Measurements from ENCODE around the gene SHD. TPM values are rescaled to one million over a fixed set of nuclear protein-coding genes. Genes with fewer than 3 reads are reported as not detected.

Gene SHD
- total RNA-seq, 4 donors from 2014 or later = 7.6 to 51.4 (median 27.5) TPM

- DNase-seq = no peak
- intact Hi-C loops (cut with DNase I; ENCODE audit: low total_unique reads) (no loop called here), in situ Hi-C loops (cut with MboI; ENCODE audit: low pct_ligation_motif_present in 1 of 4, low pct_unique_long_range_greater_than_20kb in 1 of 4, low sequenced_read_pairs in 3 of 4) (no loop called here)
- H3K4me1 ChIP-seq = peaks cover 0 to 3% (median 0%) of the 10 kb centered on the region in 4 donors
- H3K9me3 ChIP-seq = no peaks in the 10 kb centered on the region
- H3K4me3 ChIP-seq = no peak overlapping the region
- H3K27ac ChIP-seq = no peak overlapping the region
- TF ChIP-seq EP300 (IDR thresholded peaks at IDR 0.05; ENCODE audit: low read depth) (no peak), POLR2A (IDR thresholded peaks at IDR 0.05) (no peak), POLR2AphosphoS5 (IDR thresholded peaks at IDR 0.05) (no peak)
- TF ChIP-seq, protein P1, sequence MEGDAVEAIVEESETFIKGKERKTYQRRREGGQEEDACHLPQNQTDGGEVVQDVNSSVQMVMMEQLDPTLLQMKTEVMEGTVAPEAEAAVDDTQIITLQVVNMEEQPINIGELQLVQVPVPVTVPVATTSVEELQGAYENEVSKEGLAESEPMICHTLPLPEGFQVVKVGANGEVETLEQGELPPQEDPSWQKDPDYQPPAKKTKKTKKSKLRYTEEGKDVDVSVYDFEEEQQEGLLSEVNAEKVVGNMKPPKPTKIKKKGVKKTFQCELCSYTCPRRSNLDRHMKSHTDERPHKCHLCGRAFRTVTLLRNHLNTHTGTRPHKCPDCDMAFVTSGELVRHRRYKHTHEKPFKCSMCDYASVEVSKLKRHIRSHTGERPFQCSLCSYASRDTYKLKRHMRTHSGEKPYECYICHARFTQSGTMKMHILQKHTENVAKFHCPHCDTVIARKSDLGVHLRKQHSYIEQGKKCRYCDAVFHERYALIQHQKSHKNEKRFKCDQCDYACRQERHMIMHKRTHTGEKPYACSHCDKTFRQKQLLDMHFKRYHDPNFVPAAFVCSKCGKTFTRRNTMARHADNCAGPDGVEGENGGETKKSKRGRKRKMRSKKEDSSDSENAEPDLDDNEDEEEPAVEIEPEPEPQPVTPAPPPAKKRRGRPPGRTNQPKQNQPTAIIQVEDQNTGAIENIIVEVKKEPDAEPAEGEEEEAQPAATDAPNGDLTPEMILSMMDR (IDR thresholded peaks at IDR 0.05) = no peak
- H3K27me3 ChIP-seq = no peaks in the 10 kb centered on the region
- no peaks in the 10 kb centered on the region for H3K36me3 ChIP-seq
- 92% methylated on average over 2 of the region's 2 CpGs; no CpG with 5 or more reads in 1 of the 2 donors for WGBS, 2 donors (ENCODE audit: low coverage in 1 of 2)
These were observed 40.1 kb downstream of the SHD start for GRCh38 chr19:4319067-4319718.

DNA sequence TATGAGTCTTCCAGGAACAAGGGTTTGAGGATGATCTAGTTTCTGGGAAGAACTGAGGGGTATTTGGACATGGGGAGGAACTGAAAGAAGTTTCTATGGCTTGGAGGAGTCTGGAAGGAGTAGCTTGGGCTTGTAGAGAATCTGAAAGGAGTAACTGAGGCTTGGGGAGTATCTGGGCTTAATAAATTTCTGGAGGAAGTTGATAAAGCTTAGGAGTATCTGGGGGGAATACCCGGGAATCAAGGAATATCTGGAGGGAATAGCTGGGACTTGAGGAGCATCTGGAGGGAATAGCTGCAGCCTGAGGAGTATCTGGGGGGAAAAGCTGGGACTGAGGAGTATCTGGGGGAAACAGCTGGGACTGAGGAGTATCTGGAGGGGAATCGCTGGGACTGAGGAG lies 41.4 kb downstream of the SHD start:
- H3K9me3 ChIP-seq = no peaks in the 10 kb centered on the region
- TF ChIP-seq POLR2A (IDR thresholded peaks at IDR 0.05) (no peak), POLR2AphosphoS5 (IDR thresholded peaks at IDR 0.05) (no peak), EP300 (IDR thresholded peaks at IDR 0.05; ENCODE audit: low read depth) (no peak)
- TF ChIP-seq, protein P1 (IDR thresholded peaks at IDR 0.05) = no peak
- no peaks in the 10 kb centered on the region for H3K36me3 ChIP-seq
- intact Hi-C loops (cut with DNase I; ENCODE audit: low total_unique reads) = no loop called here
- WGBS, 2 donors (ENCODE audit: low coverage in 1 of 2) = 91 to 93% methylated on average over 2 of the region's 2 CpGs
- H3K27ac ChIP-seq = no peak overlapping the region
- no peaks in the 10 kb centered on the region for H3K27me3 ChIP-seq
- in situ Hi-C loops (cut with MboI; ENCODE audit: low pct_ligation_motif_present in 1 of 4, low pct_unique_long_range_greater_than_20kb in 1 of 4, low sequenced_read_pairs in 3 of 4) = no loop called here
- H3K4me3 ChIP-seq = no peak overlapping the region
- no peaks in the 10 kb centered on the region for H3K4me1 ChIP-seq
- no peak for DNase-seq

DNA sequence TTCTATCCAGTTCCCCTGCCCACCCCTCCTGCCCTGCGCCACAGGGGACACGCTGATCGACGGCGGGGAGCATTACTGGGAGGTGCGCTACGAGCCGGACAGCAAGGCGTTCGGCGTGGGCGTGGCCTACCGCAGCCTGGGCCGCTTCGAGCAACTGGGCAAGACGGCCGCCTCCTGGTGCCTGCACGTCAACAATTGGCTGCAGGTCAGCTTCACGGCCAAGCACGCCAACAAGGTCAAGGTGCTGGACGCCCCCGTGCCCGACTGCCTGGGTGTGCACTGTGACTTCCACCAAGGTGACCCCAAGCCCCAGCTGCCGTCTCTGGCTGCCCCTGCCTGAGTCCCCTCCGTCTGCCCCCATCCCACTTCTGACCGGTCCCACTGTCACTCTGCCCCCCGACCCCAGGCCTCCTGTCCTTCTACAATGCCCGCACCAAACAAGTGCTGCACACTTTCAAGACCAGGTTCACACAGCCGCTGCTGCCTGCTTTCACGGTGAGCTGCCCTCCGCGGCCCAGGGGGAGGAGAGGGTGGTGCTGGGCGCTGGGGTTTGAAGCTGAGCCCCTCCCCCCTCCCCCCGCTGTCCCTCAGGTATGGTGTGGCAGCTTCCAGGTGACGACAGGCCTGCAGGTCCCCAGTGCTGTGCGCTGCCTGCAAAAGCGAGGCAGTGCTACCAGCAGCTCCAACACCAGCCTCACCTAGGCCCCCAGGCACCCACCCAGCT lies 44.0 kb downstream of the SHD start:
- Histone ChIP-seq H3K4me1 (peaks cover 0 to 15% (median 3%) of the 10 kb centered on the region in 4 donors), H3K4me3 (no peak overlapping the region), H3K27ac (no peak overlapping the region), H3K36me3 (no peaks in the 10 kb centered on the region), H3K9me3 (no peaks in the 10 kb centered on the region), H3K27me3 (peaks cover 5% of the 10 kb centered on the region)
- 72% methylated on average over 36 of the region's 37 CpGs; no CpG with 5 or more reads in 1 of the 2 donors for WGBS, 2 donors (ENCODE audit: low coverage in 1 of 2)
- TF ChIP-seq POLR2AphosphoS5 (IDR thresholded peaks at IDR 0.05) (peak in 1 of 3 donors; percentile 15), POLR2A (IDR thresholded peaks at IDR 0.05) (peak; percentile 12), EP300 (IDR thresholded peaks at IDR 0.05; ENCODE audit: low read depth) (no peak)
- TF ChIP-seq, protein P1 (IDR thresholded peaks at IDR 0.05) = no peak
- in situ Hi-C loops (cut with MboI; ENCODE audit: low pct_ligation_motif_present in 1 of 4, low pct_unique_long_range_greater_than_20kb in 1 of 4, low sequenced_read_pairs in 3 of 4) (no loop called here), intact Hi-C loops (cut with DNase I; ENCODE audit: low total_unique reads) (no loop called here)
- DNase-seq = no peak

DNA sequence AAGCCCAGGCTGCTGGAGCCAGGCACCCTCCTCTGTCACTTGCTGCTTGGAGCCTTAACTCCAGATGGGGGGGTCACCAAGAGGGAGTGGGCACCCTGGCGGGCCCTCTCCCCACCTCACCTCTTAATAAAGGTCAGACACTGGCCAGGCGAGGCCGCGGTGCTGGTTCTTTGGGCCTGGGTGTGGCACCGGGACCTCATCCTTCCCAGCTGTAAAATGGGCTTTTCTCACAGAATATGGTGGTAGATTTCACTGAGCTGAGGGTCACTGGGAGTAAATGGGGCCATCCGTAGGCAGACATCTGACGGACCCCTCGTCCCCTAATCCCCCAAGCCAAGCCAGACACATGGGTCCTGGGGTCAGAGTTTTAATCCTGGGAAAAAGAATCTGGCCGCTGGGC lies 44.6 kb downstream of the SHD start:
- 91% methylated on average over 9 of the region's 9 CpGs; no CpG with 5 or more reads in 1 of the 2 donors for WGBS, 2 donors (ENCODE audit: low coverage in 1 of 2)
- Histone ChIP-seq H3K9me3 (no peaks in the 10 kb centered on the region), H3K36me3 (no peaks in the 10 kb centered on the region), H3K27me3 (peaks cover 5% of the 10 kb centered on the region), H3K4me3 (no peak overlapping the region), H3K27ac (no peak overlapping the region), H3K4me1 (peaks cover 2 to 17% (median 5%) of the 10 kb centered on the region in 4 donors)
- TF ChIP-seq EP300 (IDR thresholded peaks at IDR 0.05; ENCODE audit: low read depth) (no peak), POLR2AphosphoS5 (IDR thresholded peaks at IDR 0.05) (no peak), POLR2A (IDR thresholded peaks at IDR 0.05) (no peak)
- TF ChIP-seq, protein P1 (IDR thresholded peaks at IDR 0.05) = no peak
- intact Hi-C loops (cut with DNase I; ENCODE audit: low total_unique reads) = no loop called here
- no peak for DNase-seq
- in situ Hi-C loops (cut with MboI; ENCODE audit: low pct_ligation_motif_present in 1 of 4, low pct_unique_long_range_greater_than_20kb in 1 of 4, low sequenced_read_pairs in 3 of 4) = no loop called here

All from transverse colon (tissue), 4 donors.